Measurements from ENCODE around the gene ALDH1A3.

Gene ALDH1A3

GRCh38 chr15:100926971-100927756 is 47.5 kb downstream of the ALDH1A3 start:
- no peak for DNase-seq (ENCODE audit: low spot score)

GRCh38 chr15:100928632-100929280 is 49.1 kb downstream of the ALDH1A3 start:
- no peak for DNase-seq (ENCODE audit: low spot score)

- no peak for DNase-seq (ENCODE audit: low spot score)
Measured at GRCh38 chr15:100929641-100930042, 50.0 kb downstream of the ALDH1A3 start.

- no peak for DNase-seq (ENCODE audit: low spot score)
Measured at GRCh38 chr15:100930306-100930848, 50.7 kb downstream of the ALDH1A3 start.

- no peak for DNase-seq (ENCODE audit: low spot score)
Measured at GRCh38 chr15:100931143-100931890, 51.7 kb downstream of the ALDH1A3 start.

- no peak for DNase-seq (ENCODE audit: low spot score)
Measured at GRCh38 chr15:100932676-100933348, 53.2 kb downstream of the ALDH1A3 start.

- DNase-seq (ENCODE audit: low spot score) = no peak
Measured at GRCh38 chr15:100934166-100934565, 54.5 kb downstream of the ALDH1A3 start.

GRCh38 chr15:100934726-100935125 is 55.1 kb downstream of the ALDH1A3 start:
- DNase-seq (ENCODE audit: low spot score) = no peak

GRCh38 chr15:100937171-100937570 is 57.5 kb downstream of the ALDH1A3 start:
- no peak for DNase-seq (ENCODE audit: low spot score)

GRCh38 chr15:100939791-100940190 is 60.2 kb downstream of the ALDH1A3 start:
- DNase-seq (ENCODE audit: low spot score) = no peak

- no peak for DNase-seq (ENCODE audit: low spot score)
Measured at GRCh38 chr15:100940767-100941379, 61.2 kb downstream of the ALDH1A3 start.

GRCh38 chr15:100941536-100941935 is 61.9 kb downstream of the ALDH1A3 start:
- no peak for DNase-seq (ENCODE audit: low spot score)

GRCh38 chr15:100942656-100943425 is 63.2 kb downstream of the ALDH1A3 start:
- no peak for DNase-seq (ENCODE audit: low spot score)

GRCh38 chr15:100944244-100944895 is 64.7 kb downstream of the ALDH1A3 start:
- no peak for DNase-seq (ENCODE audit: low spot score)

- no peak for DNase-seq (ENCODE audit: low spot score)
Measured at GRCh38 chr15:100944986-100945385, 65.4 kb downstream of the ALDH1A3 start.

GRCh38 chr15:100947760-100948429 is 68.3 kb downstream of the ALDH1A3 start:
- DNase-seq (ENCODE audit: low spot score) = no peak

GRCh38 chr15:100948430-100948762 is 68.8 kb downstream of the ALDH1A3 start:
- DNase-seq (ENCODE audit: low spot score) = no peak

GRCh38 chr15:100949691-100950090 is 70.1 kb downstream of the ALDH1A3 start:
- DNase-seq (ENCODE audit: low spot score) = no peak

GRCh38 chr15:100951965-100952364 is 72.3 kb downstream of the ALDH1A3 start:
- DNase-seq (ENCODE audit: low spot score) = no peak

GRCh38 chr15:100952566-100952965 is 72.9 kb downstream of the ALDH1A3 start:
- no peak for DNase-seq (ENCODE audit: low spot score)
